NCI-H1092 treated with DMSO at 0.1 percent for 48 hours (cell line): ENCODE results near the gene CUEDC1.

Experiments used
- DNase-seq: peaks from one replicate; lab custom pipeline; 2025; lab: John Stamatoyannopoulos, UW

The CUEDC1 gene

DNA sequence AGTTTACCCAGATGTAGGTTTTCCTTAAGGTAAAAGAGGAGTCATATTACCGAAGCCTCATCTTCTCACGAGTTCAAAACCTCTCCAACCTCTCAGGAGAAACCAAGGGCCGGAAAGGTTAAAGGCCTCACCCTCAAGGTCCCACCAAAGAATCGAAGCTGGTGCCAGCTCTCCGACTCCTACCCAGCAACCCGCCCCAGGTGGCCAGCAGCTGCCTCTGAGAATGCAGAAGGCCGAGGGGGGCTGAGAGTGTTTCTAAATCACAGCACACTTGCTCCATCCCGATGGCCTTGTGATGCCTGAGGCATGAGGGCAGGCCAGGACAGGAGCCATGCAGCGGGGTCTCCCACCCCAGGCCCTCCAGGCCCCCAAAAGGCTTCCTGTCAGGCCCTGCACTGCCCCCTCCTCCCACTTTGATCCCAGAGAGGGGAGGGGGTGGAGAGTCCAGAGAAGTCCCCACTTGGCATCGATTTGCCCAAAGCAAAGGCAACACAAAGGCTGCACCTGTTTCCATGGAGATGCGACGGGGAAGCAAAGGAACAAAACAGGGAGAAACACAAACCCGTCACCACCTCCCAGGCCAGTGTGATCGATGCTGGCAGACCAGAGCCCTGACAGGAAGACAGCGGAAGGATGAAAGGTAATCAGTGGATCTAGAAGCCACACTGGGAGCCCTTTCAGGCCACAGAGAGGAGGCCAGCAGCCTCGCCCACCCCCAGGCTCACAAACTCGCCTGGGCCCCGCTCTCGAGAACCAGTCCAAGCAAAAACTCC is 39.0 kb downstream of the CUEDC1 start:
- peak; percentile 89 for DNase-seq

DNA sequence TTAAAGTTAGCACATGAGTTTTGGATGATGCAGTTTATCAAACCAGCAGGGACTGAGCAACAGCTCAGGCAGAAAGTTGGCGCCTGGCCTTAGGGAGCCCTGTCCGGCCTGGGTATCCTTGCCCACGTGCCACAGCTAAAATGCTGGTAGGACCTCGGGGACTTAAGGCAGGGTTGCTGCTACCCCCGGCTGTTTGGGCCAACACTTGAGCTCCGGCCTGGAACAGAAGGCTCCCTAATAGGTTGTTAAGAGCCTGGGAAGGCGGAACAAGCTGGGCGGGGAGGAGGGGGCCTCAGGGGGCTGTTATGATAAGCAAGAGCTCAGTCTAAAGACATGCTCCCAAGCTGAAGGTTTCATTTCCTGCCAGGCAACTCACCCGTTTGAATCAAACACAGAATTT is 39.7 kb downstream of the CUEDC1 start:
- DNase-seq = peak; percentile 43

DNA sequence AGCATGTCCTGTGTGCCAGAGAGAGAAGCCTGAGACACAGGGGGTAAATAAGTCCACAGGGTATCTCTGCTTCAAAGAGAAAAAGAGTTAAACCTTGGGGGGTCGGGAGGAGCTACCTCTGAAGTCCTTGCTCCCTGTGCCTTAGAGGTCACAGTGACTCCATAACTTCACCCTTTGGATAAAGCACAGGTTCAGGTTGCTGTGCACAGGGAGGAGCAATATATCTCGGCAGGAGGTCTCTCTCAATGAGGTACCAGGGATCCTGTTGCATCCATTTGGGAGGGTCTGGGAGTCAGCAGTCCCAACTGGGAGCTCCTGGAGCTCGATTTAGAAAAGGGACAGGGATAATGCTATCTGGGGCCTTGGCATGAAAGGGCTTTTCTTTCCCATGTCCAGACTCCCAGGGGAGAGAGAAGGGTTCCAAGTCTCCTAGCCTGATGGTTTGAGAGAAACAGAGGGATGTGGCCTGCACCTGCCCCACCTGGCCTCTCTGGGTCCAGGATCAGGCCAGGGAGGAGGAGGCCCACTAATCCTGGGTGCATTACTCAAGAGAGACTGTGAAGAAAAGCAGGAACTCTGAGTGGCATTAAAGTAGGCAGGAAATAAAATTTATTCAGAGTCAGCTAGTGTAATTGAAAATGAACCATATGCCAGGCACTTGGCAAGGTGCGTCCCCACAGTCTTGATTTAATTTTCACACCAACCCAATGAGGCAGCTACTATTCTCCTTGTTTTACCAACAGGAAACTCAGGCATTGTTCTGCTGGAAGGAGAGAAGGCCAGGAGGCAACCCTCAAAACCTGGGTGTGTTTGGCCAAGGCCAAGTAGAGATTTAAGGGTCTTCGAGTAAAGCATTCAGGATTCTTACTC is 40.7 kb downstream of the CUEDC1 start:
- DNase-seq = peak; percentile 64

DNA sequence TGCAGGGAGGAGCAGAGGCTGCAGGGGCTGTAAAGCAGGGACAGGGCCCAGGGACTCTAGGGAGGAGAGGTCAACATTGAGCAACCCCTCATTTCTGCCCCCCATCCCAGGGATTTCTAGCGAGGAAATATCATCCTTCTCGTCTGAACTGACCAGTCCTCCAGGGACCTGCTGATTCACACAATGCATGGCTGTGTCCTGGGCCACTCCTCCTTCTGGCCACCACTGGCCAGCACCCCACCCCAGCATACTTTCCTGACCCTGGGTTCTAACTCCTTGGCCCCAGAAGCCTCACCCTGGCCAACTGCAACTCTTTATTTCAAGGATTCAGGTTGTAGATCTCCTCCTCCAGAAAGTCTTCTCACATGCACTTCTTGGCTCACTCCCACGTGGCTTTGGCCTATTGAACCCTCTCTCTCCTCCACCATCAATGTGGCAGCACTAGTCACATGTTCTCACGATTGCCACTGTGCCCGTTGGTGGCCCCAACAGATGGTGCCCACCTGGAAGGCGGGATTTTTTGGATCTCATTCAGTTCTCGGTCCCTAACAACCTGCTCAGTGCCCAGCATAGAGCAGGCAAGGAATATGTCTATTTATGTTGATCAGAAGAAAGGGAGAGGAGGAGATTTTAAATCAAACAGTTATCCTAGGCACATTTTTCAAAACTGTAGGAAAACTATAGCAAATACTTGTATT is 41.5 kb downstream of the CUEDC1 start:
- DNase-seq = no peak

DNA sequence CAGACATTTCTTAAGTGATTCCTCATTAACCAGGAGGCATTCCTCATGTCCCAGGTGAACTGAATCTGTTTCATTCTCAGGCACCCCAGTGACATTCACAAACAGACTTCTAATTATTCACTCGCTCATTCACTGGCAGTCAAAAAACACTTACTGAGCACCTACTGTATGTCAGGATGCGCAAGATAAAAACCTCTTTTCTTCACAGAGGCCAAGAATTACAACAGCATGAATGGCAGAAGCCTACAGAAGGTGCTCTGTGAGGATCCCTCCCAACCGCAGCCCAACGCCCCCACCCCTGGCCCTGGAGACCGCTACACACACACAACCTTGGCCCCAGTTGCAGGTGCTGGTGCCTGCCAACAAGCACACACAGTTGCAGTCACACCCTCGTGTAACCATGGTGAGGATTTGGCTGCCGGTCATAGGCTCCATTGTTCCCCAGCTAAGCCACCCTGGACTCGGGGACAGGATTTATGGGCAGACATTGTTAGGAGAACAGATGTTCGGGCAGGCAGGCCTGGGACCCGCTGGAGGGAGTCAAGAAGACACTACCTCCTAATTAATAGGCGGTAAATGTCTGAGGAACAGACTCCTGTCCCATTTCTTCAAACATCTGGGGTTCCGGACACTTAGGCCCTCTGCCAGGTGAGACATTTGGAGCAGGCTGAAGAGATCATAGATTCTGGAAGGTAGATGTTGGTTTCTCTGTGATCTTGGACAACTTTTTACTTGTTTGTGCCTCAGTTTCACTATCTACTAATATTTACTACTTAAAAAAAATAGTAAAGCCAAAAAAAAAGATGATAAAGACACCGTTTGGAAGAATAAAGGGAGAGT is 43.2 kb downstream of the CUEDC1 start:
- DNase-seq = peak; percentile 98

DNA sequence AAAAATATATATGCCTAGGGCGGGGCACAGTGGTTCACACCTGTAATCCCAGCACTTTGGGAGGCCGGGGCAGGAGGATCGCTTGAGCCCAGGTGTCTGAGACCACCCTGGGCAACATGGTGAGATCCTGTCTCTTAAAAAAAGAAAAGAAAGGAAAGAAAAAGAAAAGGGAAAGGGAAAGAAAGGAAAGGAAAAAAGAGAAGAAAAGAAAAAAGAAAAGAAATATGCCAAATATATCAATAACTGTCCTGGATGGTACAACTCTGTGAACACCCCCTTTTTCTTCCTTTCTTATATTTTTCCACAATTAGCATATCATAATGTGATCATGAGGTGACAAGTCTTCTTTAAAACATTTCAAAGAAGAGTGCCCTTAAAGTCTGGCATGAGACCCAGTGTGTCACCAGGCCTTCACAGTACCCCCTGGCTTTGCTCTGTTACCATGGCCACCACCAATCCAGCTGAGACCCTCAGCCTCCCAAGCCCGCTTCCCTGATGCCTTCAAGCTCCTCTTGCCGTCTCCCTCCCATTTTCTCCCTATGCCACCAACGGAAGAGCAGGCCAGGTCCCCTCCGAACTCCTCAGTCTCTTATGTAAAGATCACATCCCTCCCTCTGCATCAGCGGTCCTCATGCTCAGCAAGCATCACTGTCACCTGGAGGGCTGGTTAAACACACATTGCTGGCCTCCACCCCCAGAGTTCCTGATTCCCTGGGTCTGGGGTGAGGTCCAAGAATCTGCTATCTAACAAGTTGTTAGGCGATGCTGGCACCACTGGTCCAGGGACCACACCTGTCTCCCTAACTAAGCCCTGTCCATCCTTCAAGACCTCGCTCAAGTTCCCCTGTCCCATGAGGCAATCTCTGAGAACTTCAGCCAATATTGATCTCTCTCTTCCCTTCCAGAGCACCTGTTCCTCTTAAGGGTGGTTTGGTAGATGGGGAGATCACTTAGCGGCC is 44.5 kb downstream of the CUEDC1 start:
- DNase-seq = peak; percentile 42

DNA sequence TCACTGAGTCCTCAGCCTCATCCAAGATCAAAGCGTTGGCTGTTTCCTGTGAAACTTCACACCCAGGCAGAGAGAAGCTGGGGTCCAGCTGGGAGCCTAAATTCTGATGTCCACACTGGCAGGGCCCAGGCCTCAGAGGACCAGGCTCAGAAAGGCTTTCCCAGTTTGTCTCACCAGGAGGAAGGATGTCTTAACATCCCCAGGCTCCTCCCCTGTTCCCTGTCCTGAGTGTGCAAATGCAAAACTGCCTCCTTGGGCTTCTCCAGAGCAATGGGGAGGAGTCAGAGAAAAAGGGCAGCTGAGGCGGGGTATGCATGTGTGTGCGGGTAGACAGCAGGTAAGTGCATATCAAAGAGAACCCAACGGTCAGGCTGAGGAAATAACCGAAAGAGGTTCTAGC is 45.7 kb downstream of the CUEDC1 start:
- DNase-seq = no peak

DNA sequence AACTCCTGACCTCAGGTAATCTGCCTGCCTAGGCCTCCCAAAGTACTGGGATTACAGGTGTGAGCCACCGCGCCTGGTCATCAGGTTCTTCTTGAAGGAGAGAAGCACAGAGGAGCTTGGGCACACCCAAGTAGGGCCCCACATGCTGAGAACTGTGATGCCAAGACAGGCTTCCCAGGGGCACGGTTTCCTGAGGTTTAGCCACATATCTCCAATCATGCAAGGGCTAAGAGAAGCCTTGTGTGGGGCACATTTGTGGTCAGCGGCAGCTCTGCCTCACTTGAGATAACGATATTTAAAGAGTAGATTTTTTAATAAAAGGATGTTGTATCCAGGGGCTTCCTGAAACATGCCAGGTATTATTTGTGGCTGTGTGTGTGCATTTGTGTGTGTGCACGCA is 46.9 kb downstream of the CUEDC1 start:
- DNase-seq = no peak

DNA sequence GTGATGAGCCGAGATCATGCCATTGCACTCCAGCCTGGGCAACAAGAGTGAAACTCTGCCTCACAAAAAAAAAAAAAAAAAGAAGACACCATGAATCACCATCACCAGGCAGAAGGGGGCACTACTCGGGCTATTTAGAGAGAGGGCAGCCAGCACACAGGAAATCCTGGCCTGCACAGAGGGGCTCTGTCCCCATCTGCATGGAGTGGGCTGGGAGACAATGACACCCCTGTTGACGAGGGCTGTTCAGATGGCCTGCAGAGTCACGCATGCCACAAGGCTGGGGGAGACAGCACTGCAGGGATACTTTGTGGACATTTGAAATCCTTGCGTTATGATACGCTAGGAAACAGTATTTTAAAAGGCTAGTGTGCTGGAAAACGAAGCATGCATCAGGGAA is 48.3 kb downstream of the CUEDC1 start:
- no peak for DNase-seq

DNA sequence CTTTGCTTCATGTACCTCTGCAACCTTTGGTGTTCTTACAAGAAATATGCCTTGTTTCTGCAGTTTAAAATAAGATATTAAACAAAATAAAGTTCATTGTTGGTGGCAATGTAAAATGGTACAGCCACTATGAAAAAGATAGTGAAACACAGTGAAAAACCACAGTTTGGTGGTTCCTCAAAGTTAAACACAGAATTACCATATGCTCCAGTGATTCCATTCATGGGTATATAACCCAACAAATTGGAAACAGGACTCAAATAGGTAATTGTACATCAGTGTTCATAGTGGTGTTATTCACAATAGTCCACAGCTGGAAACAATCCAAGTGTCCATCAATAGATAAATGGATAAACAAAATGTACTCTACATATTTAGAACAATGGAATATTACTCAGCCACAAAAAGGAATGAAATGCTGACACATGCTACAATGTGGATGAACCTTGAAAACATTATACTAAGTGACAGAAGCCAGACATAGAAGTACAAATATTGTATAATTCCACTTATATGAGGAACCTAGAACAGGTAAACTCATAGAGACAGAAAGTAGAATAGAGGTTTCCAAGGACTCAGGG is 49.2 kb downstream of the CUEDC1 start:
- no peak for DNase-seq

DNA sequence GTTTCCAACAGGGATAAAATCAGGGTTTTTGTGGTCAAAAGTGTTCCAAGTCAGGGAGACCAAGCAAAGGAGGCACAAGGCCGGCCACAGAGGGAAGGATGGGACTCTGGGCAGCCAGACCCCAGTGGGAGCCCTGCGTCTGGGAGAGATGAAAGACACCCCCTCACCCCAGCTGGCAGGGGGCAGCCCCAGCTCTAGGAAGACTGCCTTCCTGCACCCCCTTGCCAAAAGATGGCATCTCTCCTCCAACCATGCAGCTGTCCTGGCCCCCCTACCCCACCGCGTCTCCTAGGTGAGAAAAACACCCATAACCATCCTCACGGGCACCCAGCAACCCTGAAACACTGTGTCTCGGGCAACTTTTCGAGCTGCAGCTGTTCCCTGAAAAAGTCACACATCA is 51.3 kb downstream of the CUEDC1 start:
- no peak for DNase-seq

DNA sequence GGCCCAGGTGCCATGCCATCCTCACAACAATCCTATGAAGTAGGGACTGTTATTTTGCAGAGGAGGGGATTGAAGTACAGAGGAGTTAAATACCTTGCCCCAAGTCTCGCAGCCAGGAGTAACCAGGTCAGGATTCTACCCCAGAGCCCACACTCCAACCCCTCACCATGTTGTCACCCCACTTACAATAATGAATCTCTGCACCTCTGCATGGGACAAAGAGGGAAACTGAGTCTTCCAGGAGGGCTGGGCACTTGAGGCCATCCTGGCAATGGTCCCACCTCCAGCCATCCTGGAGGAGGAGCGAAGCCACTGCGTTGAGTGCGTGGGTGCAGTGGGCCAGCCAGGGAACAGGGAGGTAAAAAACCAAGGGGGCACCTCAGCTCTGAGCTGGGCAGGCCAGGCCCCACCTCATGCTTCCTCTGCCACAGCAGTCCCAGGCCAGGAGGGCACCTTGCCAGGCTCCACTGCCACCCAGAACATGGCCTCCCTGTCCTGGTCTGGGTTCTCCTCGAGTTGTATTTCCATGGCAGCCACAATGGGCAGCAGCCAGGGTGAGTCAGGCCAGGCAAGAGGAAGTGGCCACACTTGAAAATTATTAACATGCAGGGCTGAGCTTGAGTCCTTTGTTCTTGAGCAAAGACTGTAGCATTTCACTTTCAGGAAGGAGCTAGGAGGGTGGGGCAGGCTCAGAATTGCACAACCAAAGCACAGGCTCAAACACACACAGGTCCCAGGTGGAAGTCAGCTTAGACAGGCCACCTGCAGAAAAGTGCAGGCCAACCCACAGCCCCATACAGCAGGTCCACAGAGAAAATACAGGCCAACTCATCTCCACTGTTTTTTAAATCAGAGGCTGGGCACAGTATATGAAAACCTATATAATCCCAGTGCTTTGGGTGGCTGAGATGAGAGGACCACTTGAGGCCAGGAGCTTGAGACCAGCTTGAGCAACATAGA is 52.1 kb downstream of the CUEDC1 start:
- DNase-seq = peak; percentile 41

DNA sequence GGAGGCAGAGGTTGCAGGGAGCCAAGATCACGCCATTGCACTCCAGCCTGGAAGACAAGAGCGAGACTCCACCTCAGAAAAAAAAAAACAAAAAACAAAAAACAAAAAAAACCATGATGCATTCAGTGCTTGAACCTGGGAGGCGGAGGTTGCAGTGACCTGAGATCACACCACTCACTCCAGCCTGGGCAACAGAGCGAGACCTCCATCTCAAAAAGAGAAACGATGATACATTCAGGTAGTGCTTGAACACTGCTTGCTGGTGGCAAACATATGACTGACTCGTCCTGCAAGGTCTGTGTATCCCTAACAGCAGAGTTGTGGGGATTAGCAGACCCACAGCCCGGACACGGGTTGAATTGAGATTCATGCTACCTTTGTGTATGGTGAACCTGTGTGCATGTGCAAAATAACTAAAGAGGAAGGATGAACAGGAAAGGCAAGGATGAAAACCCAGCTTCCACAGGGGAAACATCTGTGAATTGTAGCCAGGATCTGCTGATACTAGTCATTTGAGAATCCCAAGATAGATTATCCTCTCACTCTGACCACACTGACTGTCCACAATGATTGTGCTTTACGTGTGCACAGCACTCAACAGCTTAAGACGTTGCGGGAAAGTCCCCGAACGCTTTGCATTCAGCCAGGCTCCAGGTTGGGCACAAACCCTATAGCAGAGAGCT is 53.0 kb downstream of the CUEDC1 start:
- DNase-seq = no peak

DNA sequence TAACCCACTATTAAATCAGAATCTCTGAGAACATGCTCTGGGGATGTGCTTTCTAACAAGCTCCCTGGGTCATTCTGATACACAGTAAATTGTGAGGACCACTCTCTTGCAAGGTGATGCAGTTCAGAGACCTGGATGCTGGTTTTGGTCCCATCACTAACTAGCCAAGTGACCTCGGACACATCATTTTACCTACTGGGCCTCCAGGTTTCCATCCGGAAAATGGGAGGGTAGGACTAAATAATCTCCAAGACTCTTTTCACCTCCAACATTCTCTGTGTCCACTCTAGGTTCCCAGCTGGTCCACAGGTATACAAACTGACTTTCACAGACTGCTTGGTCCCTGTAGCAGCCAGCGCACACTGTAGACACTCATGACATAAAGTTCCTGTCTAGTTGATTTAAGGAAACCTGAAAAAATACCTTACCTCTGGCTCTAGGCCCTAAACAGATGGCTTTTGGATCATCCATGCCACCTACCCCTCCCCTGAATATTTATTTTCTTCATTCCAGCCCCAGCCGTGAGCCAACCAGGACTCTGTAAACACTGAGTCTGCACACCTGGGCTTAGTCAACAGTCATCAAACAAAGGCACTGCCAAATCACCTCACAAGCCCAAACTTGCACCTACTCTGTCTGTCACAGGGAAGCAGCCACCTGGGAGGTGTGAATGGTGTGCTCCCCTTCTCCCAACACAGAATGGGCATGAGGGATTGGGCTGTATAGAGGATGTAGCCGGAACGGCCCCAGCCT is 54.0 kb downstream of the CUEDC1 start:
- DNase-seq = peak; percentile 37

DNA sequence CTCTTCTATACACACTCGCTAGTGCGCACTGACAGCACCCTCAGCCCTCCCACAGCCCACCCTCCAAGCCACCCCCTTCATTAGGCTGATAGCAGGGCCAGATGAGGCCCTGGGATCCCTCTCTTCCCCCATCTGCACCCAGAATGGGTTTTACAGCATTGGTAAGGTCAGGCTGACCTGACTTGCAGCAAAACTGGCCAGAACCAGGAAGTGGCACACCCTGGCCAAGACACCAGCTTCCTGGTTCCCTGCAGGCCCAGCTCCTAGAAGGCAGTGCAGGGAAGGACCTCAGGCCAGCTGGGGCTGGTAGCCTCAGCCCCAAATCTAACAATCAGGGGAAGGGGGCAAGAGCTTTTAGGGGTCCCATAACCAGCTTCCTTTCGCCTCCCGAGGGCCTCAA is 55.4 kb downstream of the CUEDC1 start:
- no peak for DNase-seq

DNA sequence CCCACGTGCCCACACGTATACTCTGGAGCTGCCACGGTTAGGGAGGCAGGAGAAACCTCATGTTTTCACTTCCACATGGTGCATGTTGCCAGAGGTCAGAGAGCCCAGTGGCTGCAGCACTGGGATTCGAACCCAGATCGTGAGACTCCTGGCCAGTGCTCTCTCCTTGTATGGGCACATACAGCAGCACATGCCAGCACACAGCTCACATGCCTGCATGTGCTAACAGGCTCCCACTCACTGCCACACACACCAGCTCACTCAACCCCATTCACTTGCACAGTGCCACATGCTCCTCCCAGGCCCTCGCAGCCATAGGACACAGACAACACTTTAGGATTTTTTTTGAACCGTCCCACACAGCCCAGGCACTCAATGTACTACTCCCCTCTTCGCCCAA is 55.8 kb downstream of the CUEDC1 start:
- no peak for DNase-seq

DNA sequence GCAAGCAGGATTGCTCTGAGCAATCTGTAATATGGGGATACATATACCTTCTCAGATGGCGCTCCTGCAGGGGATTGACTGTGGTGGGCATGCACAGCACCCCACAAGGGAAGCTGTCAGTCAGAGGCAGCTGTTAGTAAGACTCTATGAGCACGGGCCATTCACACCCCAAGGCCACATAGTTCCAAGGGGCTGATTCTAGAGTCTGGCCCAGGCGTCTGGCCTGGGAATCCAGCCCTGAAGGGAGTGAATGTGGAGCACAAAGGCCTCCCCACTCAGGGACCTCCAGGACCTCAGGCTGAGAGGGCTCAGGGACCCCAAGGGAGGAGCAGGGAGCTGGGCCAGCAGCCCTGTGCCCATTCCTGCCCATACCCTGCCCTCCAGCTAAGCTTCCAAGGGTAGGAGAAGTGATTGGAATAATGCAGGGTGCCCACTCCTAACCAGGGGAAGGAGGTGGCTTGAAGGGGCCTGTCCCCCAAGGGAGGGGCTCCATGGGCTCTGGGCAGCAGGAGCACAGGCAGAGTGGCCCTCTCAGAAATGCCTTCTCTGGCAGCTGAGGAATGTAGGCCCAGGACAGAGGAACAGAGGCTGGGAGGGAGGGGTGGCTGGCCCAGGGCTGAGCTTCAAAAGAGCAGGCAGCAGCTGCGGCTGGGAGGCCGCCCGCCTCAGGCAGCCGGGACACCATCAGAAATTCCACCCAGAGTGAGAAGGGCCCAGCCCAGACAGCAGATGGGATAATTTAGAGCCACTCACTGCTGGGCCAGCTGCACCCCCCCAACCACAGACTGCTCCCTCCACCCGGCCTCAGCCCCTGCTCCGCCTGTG is 56.5 kb downstream of the CUEDC1 start:
- no peak for DNase-seq
